ENCODE measurements around the gene SERPINF2.
"Not testable (repeated sequence)": the region's sequence is repeated elsewhere in the genome, so short reads cannot be mapped to it uniquely, and the experiment has no call there.

Gene SERPINF2

GRCh38 chr17:1716076-1716911 is 26.4 kb upstream of the SERPINF2 start:
- in situ Hi-C loops (cut with MboI; ENCODE audit: low sequenced_read_pairs) = no loop called here

GRCh38 chr17:1716912-1717695 is 25.6 kb upstream of the SERPINF2 start:
- in situ Hi-C loops (cut with MboI; ENCODE audit: low sequenced_read_pairs) = no loop called here

- in situ Hi-C loops (cut with MboI; ENCODE audit: low sequenced_read_pairs) = no loop called here
Measured at GRCh38 chr17:1718362-1719165, 24.1 kb upstream of the SERPINF2 start.

- in situ Hi-C loops (cut with MboI; ENCODE audit: low sequenced_read_pairs) = no loop called here
Measured at GRCh38 chr17:1720856-1721386, 21.8 kb upstream of the SERPINF2 start.

- in situ Hi-C loops (cut with MboI; ENCODE audit: low sequenced_read_pairs) = not testable (repeated sequence)
Measured at GRCh38 chr17:1722022-1722421, 20.6 kb upstream of the SERPINF2 start.

- in situ Hi-C loops (cut with MboI; ENCODE audit: low sequenced_read_pairs) = no loop called here
Measured at GRCh38 chr17:1724351-1724868, 18.3 kb upstream of the SERPINF2 start, which contains the start of gene WDR81. TSS of gene WDR81 (plus strand) at chr17:1724704. CDS start at chr17:1724960, 256 bp downstream.

- in situ Hi-C loops (cut with MboI; ENCODE audit: low sequenced_read_pairs) = no loop called here
Measured at GRCh38 chr17:1724869-1725641, 17.6 kb upstream of the SERPINF2 start.

- in situ Hi-C loops (cut with MboI; ENCODE audit: low sequenced_read_pairs) = no loop called here
Measured at GRCh38 chr17:1725642-1726511, 16.8 kb upstream of the SERPINF2 start.

- in situ Hi-C loops (cut with MboI; ENCODE audit: low sequenced_read_pairs) = no loop called here
Measured at GRCh38 chr17:1726626-1727257, 15.9 kb upstream of the SERPINF2 start.

- in situ Hi-C loops (cut with MboI; ENCODE audit: low sequenced_read_pairs) = no loop called here
Measured at GRCh38 chr17:1727258-1727789, 15.3 kb upstream of the SERPINF2 start.

- in situ Hi-C loops (cut with MboI; ENCODE audit: low sequenced_read_pairs) = no loop called here
Measured at GRCh38 chr17:1727876-1728630, 14.6 kb upstream of the SERPINF2 start.

GRCh38 chr17:1729966-1730325 is 12.7 kb upstream of the SERPINF2 start:
- in situ Hi-C loops (cut with MboI; ENCODE audit: low sequenced_read_pairs) = no loop called here

- in situ Hi-C loops (cut with MboI; ENCODE audit: low sequenced_read_pairs) = no loop called here
Measured at GRCh38 chr17:1730326-1731193, 12.1 kb upstream of the SERPINF2 start.

- in situ Hi-C loops (cut with MboI; ENCODE audit: low sequenced_read_pairs) = no loop called here
Measured at GRCh38 chr17:1731194-1731506, 11.5 kb upstream of the SERPINF2 start.

- in situ Hi-C loops (cut with MboI; ENCODE audit: low sequenced_read_pairs) = no loop called here
Measured at GRCh38 chr17:1732241-1732832, 10.3 kb upstream of the SERPINF2 start.

- in situ Hi-C loops (cut with MboI; ENCODE audit: low sequenced_read_pairs) = no loop called here
Measured at GRCh38 chr17:1732833-1733321, 9.8 kb upstream of the SERPINF2 start.
